Activated CD4-positive, alpha-beta T cell treated with anti-CD3 and anti-CD28 coated beads for 24 hours (primary cell): ENCODE measurements around the gene CCDC121.
"Not testable (repeated sequence)": the region's sequence is repeated elsewhere in the genome, so short reads cannot be mapped to it uniquely, and the experiment has no call there.

Source experiments
- DNase-seq, 2 donors: peaks; one replicate each; pipeline ENCODE4 v3.0.0-alpha.2; 2020; ENCODE audit warnings: low read depth in 2 of 2

The CCDC121 gene

GRCh38 chr2:27638037-27638637 lies 9.3 kb upstream of the CCDC121 start:
- DNase-seq = no peak

- DNase-seq = no peak
Observed at GRCh38 chr2:27636766-27637165, 8.0 kb upstream of the CCDC121 start.

GRCh38 chr2:27634291-27634690 lies 5.5 kb upstream of the CCDC121 start:
- DNase-seq = no peak

- not testable (repeated sequence) for DNase-seq
Observed at GRCh38 chr2:27630257-27630656, 1.4 kb upstream of the CCDC121 start.

- DNase-seq = no peak
Observed at GRCh38 chr2:27627963-27628766, 647 bp downstream of the CCDC121 start.

GRCh38 chr2:27626921-27627320 lies 1.9 kb downstream of the CCDC121 start:
- not testable (repeated sequence) for DNase-seq

- DNase-seq = not testable (repeated sequence)
Observed at GRCh38 chr2:27626323-27626722, 2.5 kb downstream of the CCDC121 start.

- DNase-seq = no peak
Observed at GRCh38 chr2:27624943-27625342, 3.9 kb downstream of the CCDC121 start.

GRCh38 chr2:27622921-27623384 lies 5.9 kb downstream of the CCDC121 start:
- DNase-seq = no peak

GRCh38 chr2:27621524-27621923 lies 7.3 kb downstream of the CCDC121 start:
- no peak for DNase-seq

GRCh38 chr2:27615316-27615715 lies 13.5 kb downstream of the CCDC121 start:
- no peak for DNase-seq

GRCh38 chr2:27613985-27614384 lies 14.8 kb downstream of the CCDC121 start:
- no peak for DNase-seq

GRCh38 chr2:27606611-27607010 lies 22.2 kb downstream of the CCDC121 start:
- DNase-seq = no peak

GRCh38 chr2:27596627-27597026 lies 32.2 kb downstream of the CCDC121 start:
- DNase-seq = no peak

GRCh38 chr2:27595412-27595811 lies 33.4 kb downstream of the CCDC121 start:
- not testable (repeated sequence) for DNase-seq

- DNase-seq = not testable (repeated sequence)
Observed at GRCh38 chr2:27594020-27594703, 34.6 kb downstream of the CCDC121 start.

- DNase-seq = no peak
Observed at GRCh38 chr2:27593240-27593639, 35.6 kb downstream of the CCDC121 start.

- DNase-seq = no peak
Observed at GRCh38 chr2:27591745-27592144, 37.1 kb downstream of the CCDC121 start.

- DNase-seq = no peak
Observed at GRCh38 chr2:27588308-27588707, 40.5 kb downstream of the CCDC121 start.

- DNase-seq = no peak
Observed at GRCh38 chr2:27587025-27587424, 41.8 kb downstream of the CCDC121 start.

GRCh38 chr2:27584597-27584996 lies 44.2 kb downstream of the CCDC121 start:
- DNase-seq = no peak

- DNase-seq = no peak
Observed at GRCh38 chr2:27583390-27583915, 45.4 kb downstream of the CCDC121 start.
